ENCODE results near the gene PARD3B. TPM values are rescaled to one million over a fixed set of nuclear protein-coding genes. Genes with fewer than 3 reads are reported as not detected.

The PARD3B gene
- total RNA-seq, 1 experiment from 2014 or later = 10.1 TPM

DNA sequence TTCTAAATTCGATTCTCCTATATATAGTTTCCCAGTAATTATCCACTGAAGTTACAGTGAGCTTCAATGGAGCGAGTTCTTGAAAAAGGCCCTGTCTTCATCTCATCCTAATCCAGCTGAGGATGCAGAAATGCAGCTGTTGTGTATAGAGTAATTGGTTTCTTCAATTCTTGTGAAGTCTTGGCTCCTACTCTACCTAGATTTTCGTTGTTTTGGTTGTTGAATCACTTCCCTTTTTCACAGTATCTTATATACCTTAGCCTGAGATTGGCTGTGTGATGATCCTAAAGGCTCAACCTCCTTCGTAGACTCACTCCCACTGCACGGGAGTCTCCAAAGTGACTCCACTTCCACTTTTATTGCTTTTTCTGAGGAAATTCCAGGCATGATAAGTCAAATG is 280.4 kb downstream of the PARD3B start:
- peaks cover 12% of the 10 kb centered on the region for H3K4me1 Mint-ChIP-seq (ENCODE audit: low read depth, unreplicated experiment)
- intact Hi-C loops (cut with micrococcal nuclease; ENCODE audit: unreplicated experiment) = no loop called here
- no peaks in the 10 kb centered on the region for H3K27me3 Mint-ChIP-seq (ENCODE audit: unreplicated experiment)
- peaks cover 3% of the 10 kb centered on the region for H3K9me3 Mint-ChIP-seq (ENCODE audit: low read depth, unreplicated experiment)
- no peak overlapping the region for H3K4me3 Mint-ChIP-seq (ENCODE audit: low read depth, unreplicated experiment)
- BruUV-seq (replicated peaks) = no TSS peak
- DNase-seq = no peak
- CTCF ChIA-PET = interaction anchor here (1.3 kb wide), 1 partner anchor 64 kb away, joined by 4 read pairs; no protein-coding TSS in a partner anchor
- H3K36me3 Mint-ChIP-seq (ENCODE audit: insufficient read depth, unreplicated experiment) = no peaks in the 10 kb centered on the region
- TF ChIP-seq, protein P1, sequence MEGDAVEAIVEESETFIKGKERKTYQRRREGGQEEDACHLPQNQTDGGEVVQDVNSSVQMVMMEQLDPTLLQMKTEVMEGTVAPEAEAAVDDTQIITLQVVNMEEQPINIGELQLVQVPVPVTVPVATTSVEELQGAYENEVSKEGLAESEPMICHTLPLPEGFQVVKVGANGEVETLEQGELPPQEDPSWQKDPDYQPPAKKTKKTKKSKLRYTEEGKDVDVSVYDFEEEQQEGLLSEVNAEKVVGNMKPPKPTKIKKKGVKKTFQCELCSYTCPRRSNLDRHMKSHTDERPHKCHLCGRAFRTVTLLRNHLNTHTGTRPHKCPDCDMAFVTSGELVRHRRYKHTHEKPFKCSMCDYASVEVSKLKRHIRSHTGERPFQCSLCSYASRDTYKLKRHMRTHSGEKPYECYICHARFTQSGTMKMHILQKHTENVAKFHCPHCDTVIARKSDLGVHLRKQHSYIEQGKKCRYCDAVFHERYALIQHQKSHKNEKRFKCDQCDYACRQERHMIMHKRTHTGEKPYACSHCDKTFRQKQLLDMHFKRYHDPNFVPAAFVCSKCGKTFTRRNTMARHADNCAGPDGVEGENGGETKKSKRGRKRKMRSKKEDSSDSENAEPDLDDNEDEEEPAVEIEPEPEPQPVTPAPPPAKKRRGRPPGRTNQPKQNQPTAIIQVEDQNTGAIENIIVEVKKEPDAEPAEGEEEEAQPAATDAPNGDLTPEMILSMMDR (IDR thresholded peaks at IDR 0.05; ENCODE audit: unreplicated experiment) = no peak
- H3K27ac Mint-ChIP-seq (ENCODE audit: unreplicated experiment) = no peak overlapping the region

DNA sequence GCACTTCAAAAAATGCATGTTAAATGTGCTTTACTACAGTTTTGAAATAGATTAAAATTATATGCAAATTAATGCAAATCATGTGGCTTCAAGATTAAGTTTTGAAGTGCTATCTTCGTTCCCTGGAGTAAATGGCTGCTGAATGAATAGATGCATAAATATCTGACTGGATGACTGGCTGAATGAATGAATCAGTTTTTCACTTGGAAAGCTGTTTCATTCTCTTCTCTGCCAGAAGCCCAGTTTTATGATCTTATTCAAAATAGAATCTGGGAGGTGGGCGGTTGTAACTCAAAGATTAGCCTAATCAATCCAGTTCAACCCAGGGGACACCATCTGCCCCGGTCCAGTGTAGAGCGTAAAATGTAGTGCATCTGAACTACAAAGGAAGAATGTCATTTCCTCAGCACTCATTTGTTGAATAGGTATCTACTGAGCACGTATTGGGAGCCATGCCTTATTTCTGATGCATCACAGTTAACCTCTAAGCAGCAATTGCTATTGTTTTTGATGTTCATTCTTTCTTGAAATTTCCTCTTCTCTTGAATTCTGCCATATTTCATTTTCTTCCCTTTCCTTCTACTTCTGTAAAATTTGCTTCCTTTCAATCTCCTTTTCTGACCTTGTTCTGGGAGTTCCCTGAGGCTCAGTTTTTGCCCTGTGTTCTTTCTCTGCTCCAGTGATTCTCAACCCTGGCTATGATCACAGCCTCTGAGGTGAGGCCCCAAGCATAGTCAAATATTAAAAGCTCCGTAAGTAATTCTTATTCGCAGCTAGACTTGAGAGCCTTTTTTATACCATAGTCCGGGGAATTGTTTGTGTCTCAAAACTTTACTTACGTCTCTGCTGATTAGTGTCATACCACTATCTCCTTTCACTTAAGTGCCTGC is 282.7 kb downstream of the PARD3B start:
- intact Hi-C loops (cut with micrococcal nuclease; ENCODE audit: unreplicated experiment) = no loop called here
- TF ChIP-seq, protein P1 (IDR thresholded peaks at IDR 0.05; ENCODE audit: unreplicated experiment) = no peak
- CTCF ChIA-PET = no interaction called here
- no peak overlapping the region for H3K4me3 Mint-ChIP-seq (ENCODE audit: low read depth, unreplicated experiment)
- DNase-seq = no peak
- peaks cover 3% of the 10 kb centered on the region for H3K9me3 Mint-ChIP-seq (ENCODE audit: low read depth, unreplicated experiment)
- no TSS peak for BruUV-seq (replicated peaks)
- no peaks in the 10 kb centered on the region for H3K27me3 Mint-ChIP-seq (ENCODE audit: unreplicated experiment)
- peaks cover 12% of the 10 kb centered on the region for H3K4me1 Mint-ChIP-seq (ENCODE audit: low read depth, unreplicated experiment)
- H3K36me3 Mint-ChIP-seq (ENCODE audit: insufficient read depth, unreplicated experiment) = no peaks in the 10 kb centered on the region
- H3K27ac Mint-ChIP-seq (ENCODE audit: unreplicated experiment) = no peak overlapping the region

DNA sequence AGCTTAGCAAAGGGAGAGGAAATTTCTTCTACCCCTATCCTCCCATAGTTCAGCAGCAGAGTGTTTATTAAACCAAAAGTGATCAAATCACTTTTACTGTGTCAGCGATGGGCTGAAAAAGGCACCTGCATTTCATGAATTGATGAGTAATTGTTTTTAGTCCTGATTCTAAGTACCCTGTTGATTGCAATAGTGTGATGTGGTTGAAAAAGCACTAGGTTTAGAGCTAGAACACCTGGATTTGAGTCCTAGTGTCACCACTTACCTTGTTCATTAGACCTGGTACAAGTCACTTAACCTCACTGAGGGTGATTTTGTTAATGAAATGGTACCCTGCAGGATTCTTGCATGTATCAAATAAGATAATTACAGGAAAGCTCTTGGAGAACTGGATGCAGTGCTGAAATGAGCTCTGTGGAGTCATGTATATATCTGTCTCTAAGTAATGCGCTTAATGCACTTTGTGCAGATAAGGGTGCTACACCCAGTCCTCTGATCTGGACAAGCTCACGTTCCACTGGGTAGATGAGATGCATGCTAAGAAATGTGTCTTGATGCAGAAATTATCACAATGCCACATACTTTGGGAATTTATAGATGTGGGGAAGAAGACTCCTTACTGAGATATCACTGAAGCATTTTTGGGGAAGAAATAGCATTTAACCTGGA is 289.6 kb downstream of the PARD3B start:
- intact Hi-C loops (cut with micrococcal nuclease; ENCODE audit: unreplicated experiment) = no loop called here
- Mint-ChIP-seq H3K4me3 (ENCODE audit: low read depth, unreplicated experiment) (no peak overlapping the region), H3K9me3 (ENCODE audit: low read depth, unreplicated experiment) (no peaks in the 10 kb centered on the region), H3K4me1 (ENCODE audit: low read depth, unreplicated experiment) (no peaks in the 10 kb centered on the region), H3K36me3 (ENCODE audit: insufficient read depth, unreplicated experiment) (no peaks in the 10 kb centered on the region), H3K27me3 (ENCODE audit: unreplicated experiment) (no peaks in the 10 kb centered on the region), H3K27ac (ENCODE audit: unreplicated experiment) (no peak overlapping the region)
- no TSS peak for BruUV-seq (replicated peaks)
- no peak for DNase-seq
- TF ChIP-seq, protein P1 (IDR thresholded peaks at IDR 0.05; ENCODE audit: unreplicated experiment) = no peak
- CTCF ChIA-PET = no interaction called here

DNA sequence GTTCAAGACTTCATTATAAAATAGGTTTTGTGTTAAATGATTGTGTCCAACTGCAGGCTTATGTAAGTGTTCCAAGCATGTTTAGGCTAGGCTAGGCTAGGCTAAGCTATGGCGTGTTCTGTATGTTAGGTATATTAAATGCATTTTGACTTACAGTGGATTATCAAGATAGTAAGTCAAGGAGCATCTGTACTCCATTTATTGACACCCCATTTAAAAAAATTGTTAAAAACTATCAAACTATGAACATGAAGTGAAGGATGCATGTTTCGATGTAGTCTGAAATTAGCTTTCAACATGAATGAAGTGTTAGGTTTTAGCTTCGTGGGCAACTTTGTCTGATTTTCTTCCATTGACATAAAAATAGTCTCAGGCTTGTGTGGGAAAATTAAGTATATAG is 290.5 kb downstream of the PARD3B start:
- no peak overlapping the region for H3K27ac Mint-ChIP-seq (ENCODE audit: unreplicated experiment)
- no peaks in the 10 kb centered on the region for H3K4me1 Mint-ChIP-seq (ENCODE audit: low read depth, unreplicated experiment)
- H3K4me3 Mint-ChIP-seq (ENCODE audit: low read depth, unreplicated experiment) = no peak overlapping the region
- no peak for DNase-seq
- intact Hi-C loops (cut with micrococcal nuclease; ENCODE audit: unreplicated experiment) = no loop called here
- H3K27me3 Mint-ChIP-seq (ENCODE audit: unreplicated experiment) = no peaks in the 10 kb centered on the region
- no peaks in the 10 kb centered on the region for H3K9me3 Mint-ChIP-seq (ENCODE audit: low read depth, unreplicated experiment)
- TF ChIP-seq, protein P1 (IDR thresholded peaks at IDR 0.05; ENCODE audit: unreplicated experiment) = no peak
- H3K36me3 Mint-ChIP-seq (ENCODE audit: insufficient read depth, unreplicated experiment) = no peaks in the 10 kb centered on the region
- no TSS peak for BruUV-seq (replicated peaks)
- CTCF ChIA-PET = no interaction called here
